NT2/D1 (cell line): ENCODE data around the gene GPC6.

ENCODE experiments used
- DNase-seq: peaks from one replicate; pipeline ENCODE4 v3.0.0-alpha.2; 2011; ENCODE audit warnings: low read depth, low spot score
- H3K27me3 ChIP-seq: 2 replicates; pipeline ENCODE4 v1.6.0; 2011; ENCODE audit warnings: mild to moderate bottlenecking; ENCODE audit not compliant: insufficient read length, insufficient read depth
- H3K36me3 ChIP-seq: 2 replicates; pipeline ENCODE4 v1.6.1; 2011; ENCODE audit warnings: mild to moderate bottlenecking, low read length, mixed read lengths; ENCODE audit not compliant: insufficient read depth, insufficient read length
- H3K4me1 ChIP-seq: 2 replicates; pipeline ENCODE4 v1.5.1; 2011; ENCODE audit not compliant: insufficient read depth, insufficient read length
- H3K4me3 ChIP-seq: 2 replicates; pipeline ENCODE4 v1.5.1; 2011; ENCODE audit warnings: low read depth; ENCODE audit not compliant: insufficient read length
- H3K9ac ChIP-seq: 2 replicates; pipeline ENCODE4 v1.6.0; 2011; ENCODE audit warnings: low read depth; ENCODE audit not compliant: insufficient read length
- H3K9me3 ChIP-seq: 2 replicates; pipeline ENCODE4 v1.5.1; 2011; ENCODE audit warnings: mild to moderate bottlenecking, low read length; ENCODE audit not compliant: insufficient read depth
- SUZ12 ChIP-seq: IDR thresholded peaks from 2 replicates; pipeline ENCODE4 v1.6.1; 2011; ENCODE audit not compliant: insufficient read length, insufficient read depth; ENCODE audit errors: extremely low read depth
- YY1 ChIP-seq: IDR thresholded peaks from 2 replicates; pipeline ENCODE4 v1.6.1; 2011; ENCODE audit not compliant: insufficient read length, insufficient read depth
- ZNF274 ChIP-seq: IDR thresholded peaks from 2 replicates; pipeline ENCODE4 v1.6.1; 2011; ENCODE audit warnings: mild to moderate bottlenecking, low read depth, low read length

GPC6 gene

GRCh38 chr13:93777504-93777903 lies 550.9 kb downstream of the GPC6 start:
- no peak overlapping the region for H3K4me3 ChIP-seq
- TF ChIP-seq SUZ12, result no peak
- no peak for TF ChIP-seq YY1
- no peak for TF ChIP-seq ZNF274
- DNase-seq, result no peak

GRCh38 chr13:93778548-93778947 lies 551.9 kb downstream of the GPC6 start:
- H3K27me3 ChIP-seq, result no peaks in the 10 kb centered on the region
- H3K9ac ChIP-seq, result no peak overlapping the region
- H3K4me3 ChIP-seq, result no peak overlapping the region
- no peaks in the 10 kb centered on the region for H3K36me3 ChIP-seq
- H3K4me1 ChIP-seq, result no peaks in the 10 kb centered on the region
- TF ChIP-seq SUZ12 (no peak), YY1 (no peak), ZNF274 (no peak)
- no peak for DNase-seq
- H3K9me3 ChIP-seq, result no peaks in the 10 kb centered on the region

More at GRCh38 chr13:93777504-93777903, 550.9 kb downstream of the GPC6 start:
- Histone ChIP-seq H3K9me3 (no peaks in the 10 kb centered on the region), H3K4me1 (no peaks in the 10 kb centered on the region), H3K9ac (no peak overlapping the region), H3K36me3 (no peaks in the 10 kb centered on the region), H3K27me3 (no peaks in the 10 kb centered on the region)

- no peaks in the 10 kb centered on the region for H3K9me3 ChIP-seq
- DNase-seq, result no peak
- no peaks in the 10 kb centered on the region for H3K36me3 ChIP-seq
- H3K4me1 ChIP-seq, result no peaks in the 10 kb centered on the region
- H3K9ac ChIP-seq, result no peak overlapping the region
- no peak for TF ChIP-seq SUZ12
- H3K4me3 ChIP-seq, result no peak overlapping the region
- no peaks in the 10 kb centered on the region for H3K27me3 ChIP-seq
Observed at GRCh38 chr13:93784191-93784590, 557.6 kb downstream of the GPC6 start.

GRCh38 chr13:93786846-93787489 lies 560.4 kb downstream of the GPC6 start:
- H3K9ac ChIP-seq, result no peak overlapping the region
- no peak overlapping the region for H3K4me3 ChIP-seq
- H3K9me3 ChIP-seq, result no peaks in the 10 kb centered on the region
- H3K36me3 ChIP-seq, result no peaks in the 10 kb centered on the region
- no peaks in the 10 kb centered on the region for H3K4me1 ChIP-seq
- no peaks in the 10 kb centered on the region for H3K27me3 ChIP-seq
- no peak for DNase-seq
- no peak for TF ChIP-seq SUZ12
- no peak for TF ChIP-seq ZNF274
- no peak for TF ChIP-seq YY1

DNA sequence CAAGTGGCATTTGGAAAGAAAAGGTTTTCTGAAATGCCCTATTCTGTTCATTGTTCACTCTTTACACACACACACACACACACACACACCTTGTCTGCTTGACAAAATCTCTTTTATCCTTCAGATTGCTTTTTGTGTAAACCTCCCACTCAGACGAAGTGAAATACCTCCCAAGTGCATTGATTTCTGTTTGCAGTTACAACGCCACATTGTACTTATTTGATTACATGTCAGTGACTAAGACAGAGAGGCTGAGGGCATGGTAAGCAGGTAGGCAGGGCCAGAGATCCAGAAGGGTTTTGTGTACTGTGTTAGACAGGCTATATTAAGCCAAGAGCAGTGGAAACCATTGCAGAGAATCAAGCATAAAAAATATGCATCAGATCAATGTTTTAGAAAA lies 561.8 kb downstream of the GPC6 start:
- no peak overlapping the region for H3K9ac ChIP-seq
- no peaks in the 10 kb centered on the region for H3K9me3 ChIP-seq
- TF ChIP-seq ZNF274 (no peak), SUZ12 (no peak), YY1 (no peak)
- no peaks in the 10 kb centered on the region for H3K36me3 ChIP-seq
- no peak for DNase-seq
- no peak overlapping the region for H3K4me3 ChIP-seq
- no peaks in the 10 kb centered on the region for H3K27me3 ChIP-seq
- H3K4me1 ChIP-seq, result no peaks in the 10 kb centered on the region

DNA sequence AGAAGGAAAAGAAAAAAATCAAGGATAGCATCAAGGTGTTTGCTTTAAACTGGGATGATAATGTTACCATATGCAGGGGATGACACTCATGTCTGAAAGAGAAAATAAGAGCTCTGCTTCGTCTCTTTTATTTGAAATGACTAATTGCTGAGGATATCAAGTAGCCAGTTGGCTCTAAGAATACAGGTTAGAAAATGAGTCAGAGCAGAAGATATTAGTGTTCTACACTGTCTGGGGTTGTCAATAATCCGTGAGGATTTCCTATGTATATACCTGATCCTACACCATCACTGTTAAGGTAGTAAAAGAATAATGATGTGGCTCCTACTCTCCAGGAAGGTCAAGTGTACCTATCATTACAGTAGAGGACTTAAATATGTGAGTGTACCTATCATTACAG lies 562.5 kb downstream of the GPC6 start:
- H3K27me3 ChIP-seq, result no peaks in the 10 kb centered on the region
- DNase-seq, result no peak
- H3K36me3 ChIP-seq, result no peaks in the 10 kb centered on the region
- no peak overlapping the region for H3K4me3 ChIP-seq
- H3K9ac ChIP-seq, result no peak overlapping the region
- TF ChIP-seq SUZ12 (no peak), YY1 (no peak), ZNF274 (no peak)
- no peaks in the 10 kb centered on the region for H3K4me1 ChIP-seq
- no peaks in the 10 kb centered on the region for H3K9me3 ChIP-seq

- Histone ChIP-seq H3K9ac (no peak overlapping the region), H3K9me3 (no peaks in the 10 kb centered on the region), H3K27me3 (no peaks in the 10 kb centered on the region), H3K4me3 (no peak overlapping the region), H3K36me3 (no peaks in the 10 kb centered on the region), H3K4me1 (no peaks in the 10 kb centered on the region)
- DNase-seq, result no peak
- TF ChIP-seq YY1 (no peak), ZNF274 (no peak), SUZ12 (no peak)
Observed at GRCh38 chr13:93794197-93794885, 567.7 kb downstream of the GPC6 start.
